NCI-H446 (cell line): Measurements from ENCODE around the gene VCL.
A peak's percentile ranks its signal among the peaks of the same experiment; 100 is the strongest.
"Not testable (repeated sequence)": the region's sequence is repeated elsewhere in the genome, so short reads cannot be mapped to it uniquely, and the experiment has no call there.

Experiments used
- DNase-seq, 2 experiments: peaks; one replicate each; lab custom pipeline; 2025; lab: John Stamatoyannopoulos, UW

Gene VCL

DNA sequence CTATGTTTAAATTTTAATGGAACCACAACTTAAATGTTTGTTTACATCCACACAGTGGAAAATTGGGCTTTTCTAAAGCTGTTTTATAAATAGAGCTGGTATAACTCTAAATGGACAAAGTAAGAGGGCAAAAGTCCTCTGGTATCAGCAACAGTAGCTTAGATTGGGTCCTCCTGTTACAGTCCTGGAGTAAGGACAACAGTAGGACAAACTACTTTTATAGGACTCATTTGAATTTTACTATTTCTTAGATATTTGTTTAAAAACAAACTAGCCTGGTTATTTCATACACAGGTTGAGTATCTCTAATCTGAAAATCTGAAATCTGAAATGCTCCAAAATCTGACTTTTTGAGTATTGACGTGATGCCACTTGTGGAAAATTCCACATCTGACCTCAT lies 8.4 kb downstream of the VCL start:
- DNase-seq, result no peak

GRCh38 chr10:74008212-74008731 lies 10.4 kb downstream of the VCL start:
- peak in 1 of 2 experiments; percentile 26 for DNase-seq

- DNase-seq, result no peak
Measured at GRCh38 chr10:74011017-74011416, 13.1 kb downstream of the VCL start.

GRCh38 chr10:74011770-74012169 lies 13.9 kb downstream of the VCL start:
- peak in 1 of 2 experiments; percentile 25 for DNase-seq

GRCh38 chr10:74012480-74012879 lies 14.6 kb downstream of the VCL start:
- no peak for DNase-seq

DNA sequence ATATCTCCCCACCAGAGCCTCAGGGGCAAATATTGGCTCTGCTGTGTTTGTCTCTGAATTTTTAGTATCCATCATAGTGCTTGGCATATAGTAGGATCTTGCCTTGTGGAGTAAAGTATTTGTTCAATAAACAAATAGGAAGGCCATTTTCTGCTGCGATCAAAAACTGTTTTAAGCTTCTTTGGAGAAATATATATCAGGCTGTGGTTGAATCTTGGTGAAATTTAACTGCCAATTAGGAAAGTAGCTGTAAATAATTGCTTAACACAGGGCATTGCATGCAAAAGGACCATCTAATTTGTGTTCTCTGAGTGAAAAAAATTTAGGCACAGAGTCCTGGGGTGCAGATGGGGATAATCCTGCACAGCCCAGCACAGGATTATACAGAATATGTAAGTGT lies 15.1 kb downstream of the VCL start:
- DNase-seq, result no peak

GRCh38 chr10:74014574-74014973 lies 16.7 kb downstream of the VCL start:
- not testable (repeated sequence) for DNase-seq

GRCh38 chr10:74018241-74018640 lies 20.3 kb downstream of the VCL start:
- DNase-seq, result no peak

- DNase-seq, result no peak
Measured at GRCh38 chr10:74021248-74022055, 23.5 kb downstream of the VCL start.

- no peak for DNase-seq
Measured at GRCh38 chr10:74022926-74023629, 25.2 kb downstream of the VCL start.

- no peak for DNase-seq
Measured at GRCh38 chr10:74024600-74024999, 26.7 kb downstream of the VCL start.

GRCh38 chr10:74025380-74025978 lies 27.6 kb downstream of the VCL start:
- no peak for DNase-seq

GRCh38 chr10:74026428-74027015 lies 28.6 kb downstream of the VCL start:
- no peak for DNase-seq

DNA sequence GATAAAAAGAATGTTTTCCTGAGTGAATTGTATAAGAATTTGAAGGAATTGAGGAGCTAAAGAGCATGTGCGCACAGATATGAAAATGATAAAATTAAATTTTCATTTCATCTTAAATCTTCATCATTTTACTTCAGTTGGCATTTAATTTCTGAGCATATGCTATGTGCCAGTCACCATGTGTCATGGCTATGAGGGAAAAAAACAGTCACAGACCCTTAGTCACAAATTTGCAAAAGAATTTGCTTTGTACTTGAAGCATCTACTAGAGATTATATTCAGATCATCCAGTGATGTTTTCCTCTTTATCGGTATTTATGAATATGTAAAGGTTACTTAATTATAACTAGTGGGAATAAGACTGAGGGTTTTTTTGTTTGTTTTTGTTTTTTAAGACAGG lies 29.8 kb downstream of the VCL start:
- no peak for DNase-seq

DNA sequence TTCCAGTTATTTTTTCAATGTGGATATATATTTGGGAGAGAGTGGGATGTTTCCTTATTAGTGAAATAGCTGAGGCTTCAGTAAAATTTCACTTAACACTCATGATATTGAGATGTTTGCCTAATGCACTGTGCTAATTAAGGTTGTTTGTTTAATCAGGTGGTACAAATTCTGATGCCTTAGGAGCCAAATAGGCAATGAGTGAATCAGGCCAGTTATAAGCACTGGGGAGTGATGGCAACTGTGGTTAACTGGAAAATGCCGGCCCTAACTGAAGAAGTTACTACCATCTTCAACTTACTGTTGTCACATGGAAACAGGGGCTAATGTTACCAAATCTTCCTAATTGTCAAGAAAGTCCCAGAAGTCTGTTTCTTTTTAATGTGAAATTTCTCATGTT lies 32.0 kb downstream of the VCL start:
- DNase-seq, result no peak

DNA sequence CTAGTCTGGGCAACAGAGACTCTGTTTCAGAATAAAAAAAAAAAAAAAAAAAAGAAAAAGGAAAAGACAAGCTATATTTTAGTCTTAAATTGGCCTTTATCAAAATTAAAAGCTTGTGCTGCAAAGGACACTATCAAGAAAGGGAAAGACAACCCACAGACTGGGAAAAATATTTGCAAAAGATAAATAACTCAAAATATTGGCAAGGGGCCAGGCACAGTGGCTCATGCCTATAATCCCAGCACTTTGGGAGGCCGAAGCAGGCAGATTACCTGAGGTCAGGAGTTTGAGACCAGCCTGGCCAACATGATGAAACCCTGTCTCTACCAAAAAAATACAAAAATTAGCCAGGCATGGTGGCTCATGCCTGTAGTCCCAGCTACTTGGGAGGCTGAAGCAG lies 34.3 kb downstream of the VCL start:
- DNase-seq, result not testable (repeated sequence)

DNA sequence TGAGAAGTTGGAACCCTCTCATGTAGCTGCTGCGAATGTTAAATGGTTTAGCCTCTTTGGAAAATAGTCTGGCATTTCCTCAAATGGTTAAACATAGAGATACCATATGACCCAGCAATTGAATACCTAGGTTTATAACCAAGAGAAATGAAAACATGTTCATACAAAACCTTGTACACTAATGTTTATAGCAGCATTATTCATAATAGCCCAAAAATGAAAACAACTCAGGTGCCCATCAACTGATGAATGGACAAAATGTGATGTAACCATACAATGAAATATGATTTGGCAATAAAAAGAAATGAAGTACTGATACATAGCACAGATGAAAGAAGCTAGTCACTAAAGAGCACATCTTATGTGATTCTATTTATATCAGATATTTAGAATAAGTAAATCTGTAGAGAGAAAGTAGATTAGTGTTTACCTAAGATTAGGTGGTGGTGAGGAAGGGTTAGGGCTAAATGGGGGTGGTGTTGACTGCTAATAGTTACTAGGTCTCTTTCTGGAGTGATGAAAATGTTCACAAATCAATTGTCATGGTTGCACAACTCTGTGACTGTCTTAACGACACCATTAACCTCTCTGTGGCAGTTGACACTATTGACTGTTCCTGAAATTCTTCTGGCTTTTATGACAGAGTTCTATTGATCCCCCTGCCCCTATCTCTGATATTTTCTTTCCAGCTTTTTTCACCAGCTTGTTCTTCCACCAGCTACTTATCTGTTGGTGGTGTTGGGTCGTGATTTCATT lies 35.2 kb downstream of the VCL start:
- DNase-seq, result no peak

- DNase-seq, result no peak
Measured at GRCh38 chr10:74033702-74034101, 35.8 kb downstream of the VCL start.

DNA sequence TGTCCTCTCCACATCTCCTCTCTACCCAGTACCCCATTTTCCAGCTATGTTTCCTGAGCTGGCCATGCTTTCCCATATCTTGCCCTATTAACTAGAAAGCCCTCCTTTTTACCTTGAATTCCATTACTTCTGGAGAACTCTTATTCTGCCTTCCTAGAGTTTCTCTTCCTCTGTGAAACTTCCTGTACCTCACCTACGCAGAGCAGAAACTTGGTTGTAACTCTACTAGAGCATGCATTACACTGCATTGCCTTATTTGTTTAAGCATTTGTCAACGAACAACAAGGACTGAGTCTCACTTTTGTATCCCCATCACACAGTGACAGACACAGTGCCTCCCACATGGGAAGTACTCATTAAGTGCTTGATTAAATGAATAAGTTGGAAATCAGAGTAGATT lies 36.4 kb downstream of the VCL start:
- DNase-seq, result no peak

GRCh38 chr10:74035303-74035702 lies 37.4 kb downstream of the VCL start:
- DNase-seq, result no peak

DNA sequence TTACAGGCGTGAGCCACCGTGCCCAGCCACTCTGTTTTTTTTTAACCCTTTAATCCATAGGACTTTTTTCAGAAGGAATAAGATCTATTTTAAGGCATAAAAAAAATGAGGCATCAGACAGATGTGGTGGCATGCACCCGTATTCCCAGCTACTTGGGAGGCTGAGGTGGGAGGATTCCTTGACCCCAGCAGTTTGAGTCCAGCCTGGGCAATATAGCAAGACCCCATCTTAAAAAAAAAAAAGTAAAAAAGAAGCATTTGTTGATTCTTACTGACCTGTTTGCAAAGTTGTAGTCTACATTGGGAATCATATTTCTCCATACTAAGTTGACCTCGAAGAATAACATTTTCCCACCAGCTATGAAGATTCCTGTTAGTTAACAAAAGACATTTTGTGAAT lies 38.6 kb downstream of the VCL start:
- no peak for DNase-seq
